Ammon's horn (tissue), 1 donor: Measurements from ENCODE around the gene PLCB4.

ENCODE experiments used
- DNase-seq: peaks from one replicate; pipeline ENCODE4 v3.0.0-alpha.2; 2016; ENCODE audit warnings: low spot score

Gene PLCB4

GRCh38 chr20:9061434-9061833 lies 7.5 kb upstream of the PLCB4 start:
- no peak for DNase-seq

GRCh38 chr20:9062066-9062465 lies 6.8 kb upstream of the PLCB4 start:
- DNase-seq, result no peak

GRCh38 chr20:9066191-9066590 lies 2.7 kb upstream of the PLCB4 start:
- DNase-seq, result peak; percentile 30

GRCh38 chr20:9068233-9068801 lies 570 bp upstream of the PLCB4 start:
- DNase-seq, result peak; percentile 25

- DNase-seq, result no peak
These were observed 1.4 kb downstream of the PLCB4 start for GRCh38 chr20:9070304-9070703.

GRCh38 chr20:9071976-9072726 lies 3.3 kb downstream of the PLCB4 start:
- DNase-seq, result no peak

GRCh38 chr20:9072861-9073500 lies 4.1 kb downstream of the PLCB4 start:
- DNase-seq, result no peak

GRCh38 chr20:9075264-9076095 lies 6.6 kb downstream of the PLCB4 start:
- no peak for DNase-seq

GRCh38 chr20:9076440-9076839 lies 7.6 kb downstream of the PLCB4 start:
- DNase-seq, result no peak

GRCh38 chr20:9078826-9079731 lies 10.2 kb downstream of the PLCB4 start:
- no peak for DNase-seq

- no peak for DNase-seq
These were observed 12.6 kb downstream of the PLCB4 start for GRCh38 chr20:9081423-9081966.

- no peak for DNase-seq
These were observed 13.9 kb downstream of the PLCB4 start for GRCh38 chr20:9082741-9083140.

GRCh38 chr20:9087531-9088217 lies 18.8 kb downstream of the PLCB4 start:
- DNase-seq, result no peak

GRCh38 chr20:9088556-9088955 lies 19.7 kb downstream of the PLCB4 start:
- DNase-seq, result no peak

- DNase-seq, result no peak
These were observed 23.2 kb downstream of the PLCB4 start for GRCh38 chr20:9092113-9092512.

GRCh38 chr20:9092655-9093054 lies 23.8 kb downstream of the PLCB4 start:
- no peak for DNase-seq

GRCh38 chr20:9093218-9093957 lies 24.5 kb downstream of the PLCB4 start:
- DNase-seq, result no peak

GRCh38 chr20:9099372-9099771 lies 30.5 kb downstream of the PLCB4 start:
- no peak for DNase-seq

- peak; percentile 21 for DNase-seq
These were observed 31.8 kb downstream of the PLCB4 start for GRCh38 chr20:9100691-9101090.

GRCh38 chr20:9102456-9102855 lies 33.6 kb downstream of the PLCB4 start:
- DNase-seq, result no peak
